Activated gamma-delta T cell treated with Interleukin-2 at 50 U/mL for 16 hours (primary cell): ENCODE results near the gene PNPLA1.

Experiments
- DNase-seq: peaks from one replicate; pipeline ENCODE4 v3.0.0-alpha.2; 2020

The PNPLA1 gene

GRCh38 chr6:36318690-36319435, 49.0 kb downstream of the PNPLA1 start:
- no peak for DNase-seq

- DNase-seq, result no peak
These were observed 49.5 kb downstream of the PNPLA1 start for GRCh38 chr6:36319436-36319762.

GRCh38 chr6:36319821-36320220, 50.0 kb downstream of the PNPLA1 start:
- no peak for DNase-seq

- DNase-seq, result no peak
These were observed 50.6 kb downstream of the PNPLA1 start for GRCh38 chr6:36320475-36320874.

GRCh38 chr6:36322591-36322990, 52.7 kb downstream of the PNPLA1 start:
- no peak for DNase-seq

GRCh38 chr6:36323062-36323461, 53.2 kb downstream of the PNPLA1 start:
- DNase-seq, result no peak

GRCh38 chr6:36324191-36324590, 54.3 kb downstream of the PNPLA1 start:
- DNase-seq, result no peak

GRCh38 chr6:36324715-36325114, 54.9 kb downstream of the PNPLA1 start:
- DNase-seq, result no peak

- DNase-seq, result no peak
These were observed 56.6 kb downstream of the PNPLA1 start for GRCh38 chr6:36326356-36326995.

- DNase-seq, result no peak
These were observed 57.5 kb downstream of the PNPLA1 start for GRCh38 chr6:36327226-36327918.

- DNase-seq, result no peak
These were observed 58.0 kb downstream of the PNPLA1 start for GRCh38 chr6:36327919-36328236.

GRCh38 chr6:36328600-36328999, 58.7 kb downstream of the PNPLA1 start:
- DNase-seq, result no peak

GRCh38 chr6:36329798-36330291, 60.0 kb downstream of the PNPLA1 start:
- no peak for DNase-seq

- DNase-seq, result no peak
These were observed 60.5 kb downstream of the PNPLA1 start for GRCh38 chr6:36330366-36330765.

- no peak for DNase-seq
These were observed 61.5 kb downstream of the PNPLA1 start for GRCh38 chr6:36331381-36331780.

GRCh38 chr6:36333171-36333895, 63.5 kb downstream of the PNPLA1 start:
- no peak for DNase-seq

GRCh38 chr6:36333931-36334725, 64.3 kb downstream of the PNPLA1 start:
- DNase-seq, result no peak

- no peak for DNase-seq
These were observed 65.1 kb downstream of the PNPLA1 start for GRCh38 chr6:36334832-36335459.

- no peak for DNase-seq
These were observed 65.8 kb downstream of the PNPLA1 start for GRCh38 chr6:36335465-36336207.

- DNase-seq, result no peak
These were observed 66.4 kb downstream of the PNPLA1 start for GRCh38 chr6:36336208-36336710.

- DNase-seq, result no peak
These were observed 67.0 kb downstream of the PNPLA1 start, which contains the start of gene BNIP5 for GRCh38 chr6:36336779-36337241. Gene BNIP5, minus strand, starts transcription at chr6:36336888. Its CDS starts 6,198 bp downstream, at chr6:36330690.
